Measurements from ENCODE around the gene MPC2.

DNA sequence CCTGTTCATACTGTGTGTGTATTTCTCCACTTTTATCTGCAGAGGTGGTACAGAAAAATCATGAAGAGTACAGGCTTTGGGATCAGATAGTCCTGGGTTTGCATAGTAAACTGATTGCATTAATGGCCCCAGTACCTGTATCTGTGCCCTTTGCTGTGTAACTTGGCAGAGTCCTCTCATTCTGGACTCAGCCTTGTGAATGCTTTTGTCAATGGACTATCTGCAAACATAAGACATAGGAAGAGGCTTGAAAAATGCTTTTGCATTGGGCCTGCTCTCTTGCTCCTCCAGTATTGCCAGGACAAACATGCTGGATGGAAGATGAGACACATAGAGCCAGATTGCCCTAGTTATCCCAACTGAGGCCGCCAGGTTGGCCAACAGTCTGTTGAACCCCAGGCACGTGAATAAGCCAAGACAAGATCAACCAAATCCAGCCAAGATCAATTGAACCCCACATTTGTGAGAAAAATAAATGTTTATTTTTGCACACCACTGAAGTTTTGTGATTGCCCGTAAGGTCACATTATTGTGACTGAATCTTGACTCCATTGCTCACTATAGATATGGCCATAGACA lies 60.2 kb downstream of the MPC2 start:
- TF ChIP-seq, protein P1, sequence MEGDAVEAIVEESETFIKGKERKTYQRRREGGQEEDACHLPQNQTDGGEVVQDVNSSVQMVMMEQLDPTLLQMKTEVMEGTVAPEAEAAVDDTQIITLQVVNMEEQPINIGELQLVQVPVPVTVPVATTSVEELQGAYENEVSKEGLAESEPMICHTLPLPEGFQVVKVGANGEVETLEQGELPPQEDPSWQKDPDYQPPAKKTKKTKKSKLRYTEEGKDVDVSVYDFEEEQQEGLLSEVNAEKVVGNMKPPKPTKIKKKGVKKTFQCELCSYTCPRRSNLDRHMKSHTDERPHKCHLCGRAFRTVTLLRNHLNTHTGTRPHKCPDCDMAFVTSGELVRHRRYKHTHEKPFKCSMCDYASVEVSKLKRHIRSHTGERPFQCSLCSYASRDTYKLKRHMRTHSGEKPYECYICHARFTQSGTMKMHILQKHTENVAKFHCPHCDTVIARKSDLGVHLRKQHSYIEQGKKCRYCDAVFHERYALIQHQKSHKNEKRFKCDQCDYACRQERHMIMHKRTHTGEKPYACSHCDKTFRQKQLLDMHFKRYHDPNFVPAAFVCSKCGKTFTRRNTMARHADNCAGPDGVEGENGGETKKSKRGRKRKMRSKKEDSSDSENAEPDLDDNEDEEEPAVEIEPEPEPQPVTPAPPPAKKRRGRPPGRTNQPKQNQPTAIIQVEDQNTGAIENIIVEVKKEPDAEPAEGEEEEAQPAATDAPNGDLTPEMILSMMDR (conservative IDR thresholded peaks at IDR 0.05 in 1 of 2, IDR thresholded peaks at IDR 0.05 in 1 of 2; ENCODE audit: extremely low read depth in 1 of 2, insufficient read depth in 1 of 2, low read depth in 1 of 2, low read length in 2 of 2) = no peak
- TF ChIP-seq EZH2 (IDR thresholded peaks at IDR 0.05; ENCODE audit: borderline replicate concordance, low read length) = no peak
